ENCODE results near the gene CHTOP.

The CHTOP gene

DNA sequence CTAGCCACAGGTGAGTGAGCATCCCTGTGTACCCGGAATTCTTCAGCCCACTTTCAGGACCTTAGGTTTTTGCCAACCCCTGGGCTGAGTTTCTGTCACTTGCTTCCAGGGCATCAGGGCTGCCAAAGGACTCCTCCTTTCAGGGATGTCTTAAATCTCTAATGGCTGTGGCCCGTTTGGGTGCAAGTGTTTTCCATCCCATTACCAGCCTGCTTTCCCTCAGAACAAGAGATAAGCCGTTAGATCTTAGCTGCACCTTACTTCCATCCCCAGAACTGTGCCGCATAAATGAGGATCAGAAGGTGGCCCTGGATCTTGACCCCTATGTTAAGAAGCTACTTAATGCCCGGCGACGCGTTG lies 25.3 kb downstream of the CHTOP start:
- Histone ChIP-seq H3K4me1 (ENCODE audit: low read depth, poor library complexity, severe bottlenecking) (peaks cover 15% of the 10 kb centered on the region), H3K36me3 (ENCODE audit: insufficient read depth) (peaks cover 33% of the 10 kb centered on the region; the same call in 1 of the 2 replicates), H3K27me3 (ENCODE audit: insufficient read depth, low read depth) (no peaks in the 10 kb centered on the region), H4K20me1 (ENCODE audit: insufficient read depth) (no peaks in the 10 kb centered on the region), H2AFZ (ENCODE audit: low read depth) (peak overlapping the region; percentile 97), H3K4me2 (peak overlapping the region; percentile 66), H3K27ac (peak overlapping the region; percentile 49; the same call in 1 of the 2 replicates), H3K79me2 (ENCODE audit: insufficient read depth, low read depth) (peaks cover 18% of the 10 kb centered on the region), H3K9ac (peak overlapping the region; percentile 73; the same call in 1 of the 2 replicates), H3K4me3 (IDR thresholded peaks at IDR 0.05; ENCODE audit: insufficient read depth, low read depth, low read length) (peak overlapping the region; percentile 100)
- TF ChIP-seq, protein P1, sequence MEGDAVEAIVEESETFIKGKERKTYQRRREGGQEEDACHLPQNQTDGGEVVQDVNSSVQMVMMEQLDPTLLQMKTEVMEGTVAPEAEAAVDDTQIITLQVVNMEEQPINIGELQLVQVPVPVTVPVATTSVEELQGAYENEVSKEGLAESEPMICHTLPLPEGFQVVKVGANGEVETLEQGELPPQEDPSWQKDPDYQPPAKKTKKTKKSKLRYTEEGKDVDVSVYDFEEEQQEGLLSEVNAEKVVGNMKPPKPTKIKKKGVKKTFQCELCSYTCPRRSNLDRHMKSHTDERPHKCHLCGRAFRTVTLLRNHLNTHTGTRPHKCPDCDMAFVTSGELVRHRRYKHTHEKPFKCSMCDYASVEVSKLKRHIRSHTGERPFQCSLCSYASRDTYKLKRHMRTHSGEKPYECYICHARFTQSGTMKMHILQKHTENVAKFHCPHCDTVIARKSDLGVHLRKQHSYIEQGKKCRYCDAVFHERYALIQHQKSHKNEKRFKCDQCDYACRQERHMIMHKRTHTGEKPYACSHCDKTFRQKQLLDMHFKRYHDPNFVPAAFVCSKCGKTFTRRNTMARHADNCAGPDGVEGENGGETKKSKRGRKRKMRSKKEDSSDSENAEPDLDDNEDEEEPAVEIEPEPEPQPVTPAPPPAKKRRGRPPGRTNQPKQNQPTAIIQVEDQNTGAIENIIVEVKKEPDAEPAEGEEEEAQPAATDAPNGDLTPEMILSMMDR (conservative IDR thresholded peaks at IDR 0.05; ENCODE audit: low read depth, low read length): no peak

DNA sequence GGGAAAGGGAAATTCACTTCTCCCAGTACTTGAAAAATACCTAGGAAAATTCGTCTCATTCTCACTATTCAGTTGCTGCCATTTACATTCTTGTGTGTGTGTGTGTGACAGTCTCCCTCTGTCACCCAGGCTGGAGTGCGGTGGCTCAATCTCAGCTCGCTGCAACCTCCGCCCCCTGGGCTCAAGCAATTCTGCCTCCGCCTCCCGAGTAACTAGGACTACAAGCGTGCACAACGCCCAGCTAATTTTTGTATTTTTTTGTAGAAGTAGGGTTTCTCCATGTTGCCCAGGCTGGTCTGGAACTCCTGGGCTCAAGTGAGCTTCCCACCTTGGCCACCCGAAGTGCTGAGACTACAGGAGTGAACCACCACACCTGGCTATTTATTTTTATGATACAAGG lies 25.8 kb downstream of the CHTOP start:
- Histone ChIP-seq H3K36me3 (ENCODE audit: insufficient read depth) (peaks cover 38% of the 10 kb centered on the region; the same call in 1 of the 2 replicates), H3K27me3 (ENCODE audit: insufficient read depth, low read depth) (no peaks in the 10 kb centered on the region), H3K4me1 (ENCODE audit: low read depth, poor library complexity, severe bottlenecking) (peaks cover 15% of the 10 kb centered on the region), H2AFZ (ENCODE audit: low read depth) (no peak overlapping the region), H3K4me3 (IDR thresholded peaks at IDR 0.05; ENCODE audit: insufficient read depth, low read depth, low read length) (peak overlapping the region; percentile 100), H3K9ac (no peak overlapping the region; the same call in 1 of the 2 replicates), H3K27ac (no peak overlapping the region; the same call in 1 of the 2 replicates), H3K4me2 (peak overlapping the region; percentile 66), H4K20me1 (ENCODE audit: insufficient read depth) (no peaks in the 10 kb centered on the region), H3K79me2 (ENCODE audit: insufficient read depth, low read depth) (peaks cover 23% of the 10 kb centered on the region)
- TF ChIP-seq, protein P1 (conservative IDR thresholded peaks at IDR 0.05; ENCODE audit: low read depth, low read length): no peak

DNA sequence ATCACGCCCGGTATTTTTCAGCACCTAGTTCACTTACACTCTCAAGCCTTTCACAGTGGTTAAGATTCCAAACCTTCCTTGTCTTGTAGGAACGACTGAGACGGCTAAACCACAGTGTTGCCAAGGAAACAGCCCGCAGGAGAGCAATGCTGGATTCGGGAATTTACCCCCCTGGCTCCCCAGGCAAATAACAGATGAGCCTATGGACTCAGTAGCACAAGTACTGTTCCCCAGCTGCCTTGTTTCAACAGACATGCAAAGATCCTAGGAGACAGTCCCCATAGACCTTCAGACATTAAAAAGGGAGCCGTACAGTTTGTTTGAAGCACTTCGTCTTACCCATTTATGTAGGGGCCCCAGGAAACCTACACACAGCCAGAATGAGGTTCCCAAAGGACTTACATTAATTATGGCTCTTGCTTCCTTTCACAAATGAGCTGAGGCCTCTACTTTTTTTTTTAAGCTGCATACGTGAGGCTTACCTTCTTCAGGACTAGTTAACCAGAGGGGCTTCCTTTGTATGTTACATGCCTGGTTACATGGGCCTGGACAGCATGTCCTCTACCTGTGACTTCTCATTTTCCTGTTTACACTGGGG lies 27.3 kb downstream of the CHTOP start:
- Histone ChIP-seq H3K4me2 (no peak overlapping the region), H2AFZ (ENCODE audit: low read depth) (no peak overlapping the region), H3K27ac (peak overlapping the region; percentile 0; the same call in 1 of the 2 replicates), H3K79me2 (ENCODE audit: insufficient read depth, low read depth) (peaks cover 31% of the 10 kb centered on the region), H3K4me3 (IDR thresholded peaks at IDR 0.05; ENCODE audit: insufficient read depth, low read depth, low read length) (no peak overlapping the region), H3K9ac (no peak overlapping the region), H3K36me3 (ENCODE audit: insufficient read depth) (peaks cover 52% of the 10 kb centered on the region; the same call in 1 of the 2 replicates), H3K4me1 (ENCODE audit: low read depth, poor library complexity, severe bottlenecking) (peaks cover 29% of the 10 kb centered on the region), H3K27me3 (ENCODE audit: insufficient read depth, low read depth) (no peaks in the 10 kb centered on the region), H4K20me1 (ENCODE audit: insufficient read depth) (no peaks in the 10 kb centered on the region)
- TF ChIP-seq, protein P1 (conservative IDR thresholded peaks at IDR 0.05; ENCODE audit: low read depth, low read length): no peak

DNA sequence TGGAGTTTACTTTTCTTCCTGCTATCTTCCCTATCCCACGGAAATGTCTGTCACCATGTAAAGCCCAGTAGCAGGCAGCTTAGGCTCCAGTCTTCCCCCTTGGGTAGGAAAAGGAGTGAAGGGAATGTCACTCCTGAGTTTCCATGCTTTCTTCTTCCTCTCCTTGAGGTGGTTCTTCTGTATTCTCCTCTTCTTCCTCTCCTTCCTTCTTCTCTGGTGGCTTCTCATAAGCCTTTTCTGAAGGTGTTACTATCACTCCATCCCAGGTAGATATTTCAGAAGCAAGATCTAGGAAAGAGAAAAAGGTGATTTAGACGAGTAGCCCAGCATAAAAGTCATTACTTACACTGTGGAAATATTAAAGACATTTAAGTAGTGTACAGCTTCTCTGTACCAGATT lies 28.4 kb downstream of the CHTOP start:
- H3K27me3 ChIP-seq (ENCODE audit: insufficient read depth, low read depth): no peaks in the 10 kb centered on the region
- no peaks in the 10 kb centered on the region for H4K20me1 ChIP-seq (ENCODE audit: insufficient read depth)
- peaks cover 41% of the 10 kb centered on the region for H3K79me2 ChIP-seq (ENCODE audit: insufficient read depth, low read depth)
- peak overlapping the region; percentile 0; the same call in 1 of the 2 replicates for H3K27ac ChIP-seq
- TF ChIP-seq, protein P1 (conservative IDR thresholded peaks at IDR 0.05; ENCODE audit: low read depth, low read length): no peak
- H3K4me3 ChIP-seq (IDR thresholded peaks at IDR 0.05; ENCODE audit: insufficient read depth, low read depth, low read length): no peak overlapping the region
- H3K4me1 ChIP-seq (ENCODE audit: low read depth, poor library complexity, severe bottlenecking): peaks cover 34% of the 10 kb centered on the region
- no peak overlapping the region for H3K9ac ChIP-seq
- no peak overlapping the region for H2AFZ ChIP-seq (ENCODE audit: low read depth)
- peaks cover 62% of the 10 kb centered on the region; the same call in 1 of the 2 replicates for H3K36me3 ChIP-seq (ENCODE audit: insufficient read depth)
- no peak overlapping the region for H3K4me2 ChIP-seq

All from KMS-11 (cell line).